GM12892 (cell line): ENCODE measurements around the gene FZD7.

Experiments used
- POLR2A ChIP-seq: IDR thresholded peaks from 2 replicates; pipeline ENCODE4 v1.6.1; 2011; ENCODE audit warnings: low read depth, low read length, control low read depth
- POLR2AphosphoS5 ChIP-seq: IDR thresholded peaks from 2 replicates; pipeline ENCODE4 v1.6.1; 2011; ENCODE audit warnings: low read depth, low read length, control low read depth
- TAF1 ChIP-seq: IDR thresholded peaks from 2 replicates; pipeline ENCODE4 v1.6.1; 2011; ENCODE audit warnings: low read depth, mild to moderate bottlenecking, control low read depth, low read length, borderline replicate concordance

GRCh38 chr2:202060218-202060617 is 26.6 kb downstream of the FZD7 start:
- TF ChIP-seq POLR2AphosphoS5 = no peak
- TF ChIP-seq POLR2A = no peak
- TF ChIP-seq TAF1 = no peak
